ENCODE results near the gene KIZ.

GRCh38 chr20:21257192-21257591 is 131.3 kb downstream of the KIZ start:
- TF ChIP-seq MAX (IDR thresholded peaks at IDR 0.05; ENCODE audit: low read depth, low read length) (no peak), CTCF (IDR thresholded peaks at IDR 0.05; ENCODE audit: low read depth, low read length) (no peak), POLR2A (IDR thresholded peaks at IDR 0.05; ENCODE audit: extremely low read depth, insufficient read length) (no peak)

All from NB4 (cell line).